HG02763 (cell line): ENCODE data around the gene RASD2.

Experiments
- ATAC-seq: cut with Tn5 transposase; IDR thresholded peaks from one replicate; pipeline ENCODE4 v1.9.1; 2021; ENCODE audit warnings: mild to moderate bottlenecking, moderate library complexity; ENCODE audit not compliant: unreplicated experiment

The RASD2 gene

GRCh38 chr22:35539910-35540594 lies 579 bp upstream of the RASD2 start:
- ATAC-seq = no peak

GRCh38 chr22:35541254-35541748 lies 670 bp downstream of the RASD2 start:
- no peak for ATAC-seq

GRCh38 chr22:35542157-35542938 lies 1.7 kb downstream of the RASD2 start:
- no peak for ATAC-seq

GRCh38 chr22:35542939-35543516 lies 2.4 kb downstream of the RASD2 start:
- no peak for ATAC-seq

- ATAC-seq = no peak
These were observed 3.1 kb downstream of the RASD2 start for GRCh38 chr22:35543702-35544101.

- no peak for ATAC-seq
These were observed 3.6 kb downstream of the RASD2 start for GRCh38 chr22:35544189-35544588.

- no peak for ATAC-seq
These were observed 4.2 kb downstream of the RASD2 start for GRCh38 chr22:35544827-35545226.

GRCh38 chr22:35546886-35547285 lies 6.3 kb downstream of the RASD2 start:
- no peak for ATAC-seq

- ATAC-seq = no peak
These were observed 7.5 kb downstream of the RASD2 start for GRCh38 chr22:35547987-35548721.

- no peak for ATAC-seq
These were observed 8.1 kb downstream of the RASD2 start for GRCh38 chr22:35548722-35549112.

GRCh38 chr22:35549328-35549727 lies 8.7 kb downstream of the RASD2 start:
- ATAC-seq = no peak

GRCh38 chr22:35551549-35552177 lies 11.0 kb downstream of the RASD2 start:
- ATAC-seq = no peak

- no peak for ATAC-seq
These were observed 11.7 kb downstream of the RASD2 start for GRCh38 chr22:35552196-35552842.

- ATAC-seq = no peak
These were observed 12.2 kb downstream of the RASD2 start for GRCh38 chr22:35552846-35553245.

GRCh38 chr22:35553341-35553740 lies 12.7 kb downstream of the RASD2 start:
- no peak for ATAC-seq

- no peak for ATAC-seq
These were observed 13.7 kb downstream of the RASD2 start for GRCh38 chr22:35554297-35554845.

- ATAC-seq = no peak
These were observed 14.9 kb downstream of the RASD2 start for GRCh38 chr22:35555483-35555890.

- no peak for ATAC-seq
These were observed 15.4 kb downstream of the RASD2 start for GRCh38 chr22:35555946-35556547.

GRCh38 chr22:35556666-35557065 lies 16.0 kb downstream of the RASD2 start:
- ATAC-seq = no peak

- no peak for ATAC-seq
These were observed 17.4 kb downstream of the RASD2 start for GRCh38 chr22:35558031-35558430.
